Peyer's patch (tissue), 4 donors: ENCODE results near the gene SMPD4.
"Not testable (repeated sequence)": the region's sequence is repeated elsewhere in the genome, so short reads cannot be mapped to it uniquely, and the experiment has no call there.

Experiments used
- POLR2A ChIP-seq, 2 donors: fragments of 450-650 bp; IDR thresholded peaks; one replicate each; pipeline ENCODE4 v1.5.1; 2017; ENCODE audit warnings: antibody characterized with exemption in 2 of 2, mild to moderate bottlenecking in 2 of 2, moderate library complexity in 2 of 2
- TF ChIP-seq, protein P1 (sequence below), 6 experiments: fragments of 450-650 bp in 4 of 6; fragments of 200-600 bp in 2 of 6; sonication (generic) in 1 of 6; IDR thresholded peaks; one replicate each; pipeline ENCODE4 v1.5.1; 2017 to 2019; ENCODE audit warnings: antibody characterized with exemption in 6 of 6, mild to moderate bottlenecking in 3 of 6, moderate library complexity in 1 of 6

DNA sequence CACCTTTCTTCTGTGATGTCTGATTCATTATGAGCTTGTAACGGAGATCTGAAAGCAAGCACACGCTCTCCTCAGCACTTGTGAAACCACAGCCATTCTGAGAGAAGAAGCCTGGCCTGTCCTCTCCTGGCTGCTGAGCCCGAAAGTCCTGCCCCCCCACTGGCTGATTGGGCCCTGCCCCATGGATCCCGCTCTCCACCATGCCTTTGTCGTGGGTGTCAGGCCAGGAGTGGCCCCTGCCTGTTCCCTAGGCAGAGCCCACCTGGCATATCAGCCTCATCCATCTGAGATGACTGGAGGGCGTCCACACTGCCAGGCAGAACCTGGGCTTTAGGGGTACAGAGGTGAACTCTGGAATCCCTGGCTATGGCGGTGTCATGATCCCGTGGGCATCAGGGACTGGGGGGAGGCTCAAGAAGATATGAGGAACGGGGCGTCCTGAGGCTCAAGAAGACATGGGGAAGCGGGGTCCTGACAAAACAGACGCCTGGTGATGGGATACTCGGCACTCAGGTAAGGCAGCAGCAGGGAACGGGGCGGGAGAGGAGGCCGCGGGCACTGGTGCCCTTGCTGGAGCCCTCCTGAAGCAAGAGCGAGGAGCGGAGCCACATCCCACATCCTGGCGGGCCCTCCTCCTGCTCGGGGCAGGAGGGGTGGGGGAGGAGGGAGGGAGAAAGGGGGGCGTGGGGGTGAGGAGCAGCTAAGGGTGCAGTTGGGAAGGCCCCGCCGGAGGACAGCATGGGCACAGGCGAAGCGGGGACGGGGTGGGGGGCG lies 37.9 kb downstream of the SMPD4 start:
- TF ChIP-seq, protein P1, sequence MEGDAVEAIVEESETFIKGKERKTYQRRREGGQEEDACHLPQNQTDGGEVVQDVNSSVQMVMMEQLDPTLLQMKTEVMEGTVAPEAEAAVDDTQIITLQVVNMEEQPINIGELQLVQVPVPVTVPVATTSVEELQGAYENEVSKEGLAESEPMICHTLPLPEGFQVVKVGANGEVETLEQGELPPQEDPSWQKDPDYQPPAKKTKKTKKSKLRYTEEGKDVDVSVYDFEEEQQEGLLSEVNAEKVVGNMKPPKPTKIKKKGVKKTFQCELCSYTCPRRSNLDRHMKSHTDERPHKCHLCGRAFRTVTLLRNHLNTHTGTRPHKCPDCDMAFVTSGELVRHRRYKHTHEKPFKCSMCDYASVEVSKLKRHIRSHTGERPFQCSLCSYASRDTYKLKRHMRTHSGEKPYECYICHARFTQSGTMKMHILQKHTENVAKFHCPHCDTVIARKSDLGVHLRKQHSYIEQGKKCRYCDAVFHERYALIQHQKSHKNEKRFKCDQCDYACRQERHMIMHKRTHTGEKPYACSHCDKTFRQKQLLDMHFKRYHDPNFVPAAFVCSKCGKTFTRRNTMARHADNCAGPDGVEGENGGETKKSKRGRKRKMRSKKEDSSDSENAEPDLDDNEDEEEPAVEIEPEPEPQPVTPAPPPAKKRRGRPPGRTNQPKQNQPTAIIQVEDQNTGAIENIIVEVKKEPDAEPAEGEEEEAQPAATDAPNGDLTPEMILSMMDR (IDR thresholded peaks at IDR 0.05), result not testable (repeated sequence)
- not testable (repeated sequence) for TF ChIP-seq POLR2A (IDR thresholded peaks at IDR 0.05)
